Type B pancreatic cell (in vitro differentiated cells): Measurements from ENCODE around the gene ARHGAP31. TPM values are rescaled to one million over a fixed set of nuclear protein-coding genes. Genes with fewer than 3 reads are reported as not detected.
A peak's percentile ranks its signal among the peaks of the same experiment; 100 is the strongest.

Experiments used
- DNase-seq: peaks from one replicate; pipeline ENCODE4 v3.0.0; 2021; ENCODE audit warnings: mixed read lengths; ENCODE audit not compliant: unreplicated experiment; ENCODE audit errors: extremely low spot score
- H3K27ac Mint-ChIP-seq: 2 replicates; pipeline ENCODE4 v1.8.0; 2021; ENCODE audit warnings: mild to moderate bottlenecking, mixed read lengths
- H3K27me3 Mint-ChIP-seq: 2 replicates; pipeline ENCODE4 v1.8.0; 2021; ENCODE audit warnings: mixed read lengths
- H3K36me3 Mint-ChIP-seq: 2 replicates; pipeline ENCODE4 v1.8.0; 2021; ENCODE audit warnings: mixed read lengths
- H3K4me1 Mint-ChIP-seq: one replicate; pipeline ENCODE4 v1.8.0; 2021; ENCODE audit warnings: mixed read lengths; ENCODE audit not compliant: unreplicated experiment
- H3K4me3 Mint-ChIP-seq: 2 replicates; pipeline ENCODE4 v1.8.0; 2021; ENCODE audit warnings: mild to moderate bottlenecking, mixed read lengths
- H3K9me3 Mint-ChIP-seq: 2 replicates; pipeline ENCODE4 v1.8.0; 2021; ENCODE audit warnings: mixed read lengths
- CTCF ChIP-seq: fragments of 200-600 bp; sonication (generic); conservative IDR thresholded peaks from 2 replicates; pipeline ENCODE4 v1.5.0; 2021; ENCODE audit warnings: antibody characterized with exemption, mild to moderate bottlenecking
- total RNA-seq: library from RNA; stranded (reverse); gene quantifications from 2 replicates; pipeline ENCODE4 v1.2.1, GENCODE V29; 2021; ENCODE audit warnings: low replicate concordance

The ARHGAP31 gene
- total RNA-seq, 1 donor from 2014 or later = 17.3 TPM

GRCh38 chr3:119357190-119357589 is 63.0 kb downstream of the ARHGAP31 start:
- no peaks in the 10 kb centered on the region for H3K27me3 Mint-ChIP-seq
- no peaks in the 10 kb centered on the region for H3K36me3 Mint-ChIP-seq
- peaks cover 37% of the 10 kb centered on the region for H3K4me1 Mint-ChIP-seq
- no peak overlapping the region for H3K27ac Mint-ChIP-seq
- peak overlapping the region; percentile 4 for H3K4me3 Mint-ChIP-seq
- no peak for TF ChIP-seq CTCF
- no peak for DNase-seq
- H3K9me3 Mint-ChIP-seq = no peaks in the 10 kb centered on the region

GRCh38 chr3:119359476-119360326 is 65.5 kb downstream of the ARHGAP31 start:
- H3K4me1 Mint-ChIP-seq = peaks cover 25% of the 10 kb centered on the region
- H3K27ac Mint-ChIP-seq = peak overlapping the region; percentile 27
- no peak for TF ChIP-seq CTCF
- H3K9me3 Mint-ChIP-seq = no peaks in the 10 kb centered on the region
- no peak for DNase-seq
- no peaks in the 10 kb centered on the region for H3K27me3 Mint-ChIP-seq
- no peaks in the 10 kb centered on the region for H3K36me3 Mint-ChIP-seq
- peak overlapping the region; percentile 39 for H3K4me3 Mint-ChIP-seq

GRCh38 chr3:119360736-119361462 is 66.7 kb downstream of the ARHGAP31 start:
- Mint-ChIP-seq H3K27me3 (no peaks in the 10 kb centered on the region), H3K9me3 (no peaks in the 10 kb centered on the region), H3K36me3 (no peaks in the 10 kb centered on the region), H3K4me1 (peaks cover 33% of the 10 kb centered on the region), H3K4me3 (no peak overlapping the region), H3K27ac (no peak overlapping the region)
- no peak for TF ChIP-seq CTCF
- DNase-seq = no peak

- DNase-seq = no peak
- Mint-ChIP-seq H3K27ac (no peak overlapping the region), H3K27me3 (no peaks in the 10 kb centered on the region)
Measured at GRCh38 chr3:119362010-119362409, 67.8 kb downstream of the ARHGAP31 start.

More at GRCh38 chr3:119362010-119362409, 67.8 kb downstream of the ARHGAP31 start:
- no peaks in the 10 kb centered on the region for H3K9me3 Mint-ChIP-seq
- no peak for TF ChIP-seq CTCF
- no peaks in the 10 kb centered on the region for H3K36me3 Mint-ChIP-seq
- H3K4me1 Mint-ChIP-seq = peaks cover 30% of the 10 kb centered on the region
- no peak overlapping the region for H3K4me3 Mint-ChIP-seq
